COR-L47 (cell line): ENCODE measurements around the gene PTPRC.

Source experiments
- DNase-seq: peaks from one replicate; lab custom pipeline; 2025; lab: John Stamatoyannopoulos, UW

PTPRC gene

GRCh38 chr1:198620218-198620617 lies 18.6 kb upstream of the PTPRC start:
- no peak for DNase-seq

DNA sequence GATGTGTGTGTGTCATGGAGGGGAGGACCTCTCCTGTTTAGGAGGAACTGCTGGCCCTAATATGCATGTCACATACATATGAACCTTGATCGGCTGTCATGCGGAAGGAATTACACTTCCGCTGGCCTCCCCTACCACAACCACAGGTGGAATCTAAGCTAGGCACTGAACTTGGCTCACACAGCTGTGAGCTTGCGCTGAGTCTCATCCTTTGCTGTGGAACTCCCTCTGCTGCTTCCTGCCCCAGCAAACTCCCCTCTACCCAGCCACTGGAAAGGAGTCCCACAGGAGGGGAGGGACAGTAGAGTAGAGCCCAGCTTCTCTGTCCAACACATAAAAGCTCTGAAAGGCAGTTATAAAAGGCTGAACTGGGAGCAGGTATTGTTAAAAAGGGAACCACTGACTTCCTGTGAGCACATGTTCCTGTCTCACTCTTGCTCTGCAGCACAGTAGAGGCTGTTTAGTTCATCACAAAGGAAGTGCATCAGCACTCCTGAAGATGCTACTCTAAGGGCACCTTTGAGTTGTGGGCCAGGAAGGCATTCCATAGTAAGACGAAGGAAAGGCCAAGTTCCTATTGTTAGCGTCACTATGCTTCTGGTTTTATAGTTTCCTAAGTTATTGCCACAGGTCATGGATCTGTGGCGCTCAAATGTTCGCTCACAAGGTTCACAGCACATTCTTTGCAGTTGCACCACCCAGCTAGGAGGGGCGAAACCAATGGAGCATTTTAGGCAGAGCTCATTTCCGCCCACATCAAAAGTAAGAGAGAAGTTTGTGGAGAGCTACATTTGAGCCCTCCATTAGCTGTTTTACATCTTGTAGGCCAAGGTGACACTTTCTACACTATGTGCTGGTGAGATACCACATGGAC lies 17.7 kb upstream of the PTPRC start:
- DNase-seq, result no peak

GRCh38 chr1:198622001-198622400 lies 16.8 kb upstream of the PTPRC start:
- DNase-seq, result no peak

DNA sequence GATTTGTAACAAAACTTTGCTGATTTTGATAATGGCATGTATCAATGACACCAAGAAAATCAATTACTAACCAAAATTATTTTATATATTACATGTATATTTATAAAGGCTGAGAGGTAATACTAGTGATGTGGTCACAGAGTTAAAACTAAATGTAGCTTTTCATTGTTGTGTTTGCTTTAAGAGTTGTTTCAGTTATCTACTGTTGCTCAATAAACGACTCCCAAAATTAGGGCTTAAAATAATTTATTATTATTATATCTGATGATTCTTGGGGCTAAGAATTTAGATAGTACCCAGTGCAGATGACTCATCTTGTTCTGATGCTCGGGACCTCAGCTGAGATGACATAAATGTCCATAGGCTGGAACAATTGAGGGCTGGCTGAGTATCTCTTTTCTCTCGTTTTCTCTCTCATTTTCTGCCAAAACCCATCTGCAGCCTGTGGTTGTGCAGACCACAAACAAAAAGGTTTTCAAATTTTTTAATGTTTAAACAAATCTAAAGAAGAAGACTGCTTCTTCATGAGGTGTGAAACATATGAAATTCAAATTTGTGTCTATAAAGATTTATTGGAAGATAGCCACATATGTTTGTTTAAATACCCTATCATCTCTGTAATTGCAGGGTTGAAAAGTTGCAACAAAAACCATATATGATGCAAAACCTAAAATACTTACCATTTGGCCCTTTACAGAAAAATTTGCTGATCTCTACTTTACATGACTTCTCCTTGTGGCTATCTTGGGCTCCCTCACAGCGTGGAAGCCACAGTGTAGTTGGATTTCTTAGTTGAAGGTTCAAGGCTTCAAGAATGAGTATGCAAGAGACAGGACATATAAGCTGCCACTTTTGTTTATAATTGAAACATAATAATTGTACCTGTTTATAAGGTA lies 14.8 kb upstream of the PTPRC start:
- no peak for DNase-seq

DNA sequence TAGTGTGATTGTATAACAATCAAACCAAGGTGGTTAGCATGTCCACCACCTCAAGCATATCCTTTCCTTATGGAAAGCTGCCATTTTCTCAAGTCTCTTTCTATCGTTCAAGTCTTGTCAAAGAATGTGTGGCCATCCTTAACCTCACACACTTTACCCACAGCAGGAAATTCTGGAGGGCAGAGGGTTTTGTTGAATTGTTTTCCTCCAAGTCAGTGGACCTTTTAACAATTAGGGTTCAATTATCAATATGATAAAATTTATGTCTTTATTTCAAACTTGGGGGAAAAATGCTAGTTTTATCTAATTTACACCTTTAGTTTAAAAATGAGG lies 14.2 kb upstream of the PTPRC start:
- DNase-seq, result no peak

- no peak for DNase-seq
Measured at GRCh38 chr1:198627436-198628066, 11.3 kb upstream of the PTPRC start.

DNA sequence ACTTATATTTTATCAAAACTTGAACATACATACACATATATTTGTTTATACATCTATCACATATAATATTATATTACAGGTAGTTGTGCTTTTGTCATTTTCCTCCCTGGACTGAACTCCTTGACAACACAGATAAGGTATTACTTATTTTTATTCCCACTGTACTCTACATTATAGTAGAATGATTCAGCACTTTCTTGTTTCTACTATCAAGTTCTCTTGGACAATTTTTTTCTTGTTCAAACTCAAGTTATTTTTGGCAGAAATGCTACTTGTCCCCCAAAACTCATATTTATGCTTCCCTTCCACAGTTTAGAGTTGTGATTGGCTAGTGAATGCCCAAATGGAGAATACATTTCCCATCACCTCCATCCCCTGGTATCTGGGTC lies 10.8 kb upstream of the PTPRC start:
- DNase-seq, result no peak

- DNase-seq, result no peak
Measured at GRCh38 chr1:198629610-198630009, 9.2 kb upstream of the PTPRC start.

GRCh38 chr1:198630863-198631262 lies 8.0 kb upstream of the PTPRC start:
- DNase-seq, result no peak

DNA sequence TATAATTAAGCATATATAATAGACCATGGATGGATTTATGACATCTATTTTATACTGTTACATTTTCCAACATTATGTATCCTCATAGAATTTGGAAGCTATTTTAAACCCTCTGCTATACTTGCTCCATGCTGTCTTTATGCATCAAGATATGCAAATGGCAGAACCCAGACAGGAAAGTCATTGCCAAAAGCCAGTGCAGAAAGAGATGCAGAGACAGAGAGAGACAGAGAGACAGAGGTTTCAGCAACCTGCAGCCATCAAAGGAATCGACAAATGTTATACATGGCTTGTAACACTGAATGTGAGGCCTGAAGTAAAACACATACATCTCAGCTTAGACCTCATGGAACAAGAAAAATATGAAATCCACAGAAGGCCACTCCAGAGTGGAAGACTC lies 7.5 kb upstream of the PTPRC start:
- no peak for DNase-seq

DNA sequence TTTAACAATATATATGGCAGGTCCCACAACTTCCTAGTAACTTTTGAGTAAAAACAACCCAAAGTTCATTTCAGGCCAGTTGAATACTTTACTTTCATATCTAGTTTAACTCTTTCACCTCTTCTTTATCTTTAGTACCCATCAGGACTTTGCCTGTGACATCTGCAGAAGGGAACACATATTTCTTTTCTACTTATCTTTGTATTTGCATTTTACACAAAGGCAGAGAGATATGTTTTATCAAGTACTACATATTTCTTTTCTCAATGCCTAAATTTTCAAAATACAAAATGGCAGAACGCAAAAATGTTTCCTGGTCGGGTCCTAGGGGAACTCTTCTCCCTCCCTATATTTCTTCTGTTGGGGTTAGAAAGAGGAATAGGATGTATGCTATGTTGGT lies 6.8 kb upstream of the PTPRC start:
- no peak for DNase-seq

DNA sequence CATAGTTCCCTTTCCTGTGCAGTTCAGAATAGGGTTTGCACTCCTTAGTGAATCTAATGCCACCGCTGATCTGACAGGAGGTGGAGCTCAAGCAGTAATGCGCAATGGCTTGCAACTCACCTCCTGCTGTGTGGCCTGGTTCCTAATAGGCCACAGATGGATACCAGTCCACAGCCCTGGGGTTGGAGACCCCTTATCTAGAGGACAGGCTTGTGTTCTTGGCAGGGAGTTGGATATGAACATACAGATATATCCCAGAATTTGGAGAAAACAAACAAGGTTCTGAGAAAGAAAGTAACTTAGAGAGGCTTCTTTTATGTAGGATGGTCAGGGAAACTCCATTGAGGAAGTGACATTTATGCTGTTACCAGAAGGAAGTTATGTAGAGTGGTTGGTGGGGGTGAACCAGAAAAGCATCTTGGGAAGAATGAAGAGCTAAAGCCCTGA lies 5.1 kb upstream of the PTPRC start:
- no peak for DNase-seq

GRCh38 chr1:198635964-198636363 lies 2.9 kb upstream of the PTPRC start:
- DNase-seq, result no peak

- no peak for DNase-seq
Measured at GRCh38 chr1:198636391-198636790, 2.4 kb upstream of the PTPRC start.

- no peak for DNase-seq
Measured at GRCh38 chr1:198637157-198637556, 1.7 kb upstream of the PTPRC start.

DNA sequence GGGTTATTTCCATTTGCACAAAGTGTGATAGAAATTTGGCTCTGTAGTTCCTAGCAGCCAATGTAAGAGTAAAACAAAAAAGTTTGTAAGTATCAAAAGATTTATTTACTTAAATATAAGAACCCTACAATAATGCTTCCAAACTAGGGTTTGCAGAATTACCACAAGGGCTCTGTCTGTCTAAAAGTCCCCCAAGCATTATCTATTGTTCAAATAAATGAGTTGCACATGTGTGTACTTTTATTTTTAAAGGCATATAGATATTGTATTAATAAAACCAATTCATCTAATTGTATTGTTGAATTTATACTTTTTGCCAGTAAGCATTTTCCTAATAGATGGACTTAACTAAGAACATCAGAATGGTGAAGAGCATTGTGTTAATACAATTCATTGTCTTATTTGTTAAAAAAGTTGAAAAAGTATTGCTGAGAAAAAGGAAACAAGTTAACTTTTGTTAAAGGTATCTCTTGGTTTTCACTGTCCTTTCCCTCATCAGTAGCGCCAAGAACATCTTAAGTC lies 863 bp upstream of the PTPRC start:
- DNase-seq, result no peak

- DNase-seq, result no peak
Measured at GRCh38 chr1:198638441-198638840, 399 bp upstream of the PTPRC start.

DNA sequence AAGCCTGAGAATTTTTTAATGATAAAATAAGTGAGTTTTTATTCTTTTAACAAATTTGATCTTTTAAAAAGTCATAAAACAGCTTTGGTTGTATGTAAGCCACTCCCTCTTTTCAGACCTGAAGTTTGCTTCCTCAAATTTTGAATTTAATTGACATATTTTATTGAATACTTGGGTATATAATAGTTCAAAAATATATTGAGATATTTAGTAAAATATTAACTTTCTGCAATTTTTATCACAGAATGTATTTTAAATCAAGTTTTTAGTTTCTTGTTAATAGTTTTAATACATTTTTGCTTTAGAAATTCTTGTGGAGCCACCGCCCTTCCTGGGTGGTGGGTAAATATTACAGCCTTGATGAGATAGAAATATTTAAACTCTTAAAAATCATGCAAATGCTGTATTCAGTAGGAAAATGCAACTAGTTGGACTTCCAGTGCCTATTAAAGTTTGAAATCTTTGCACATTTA lies 867 bp downstream of the PTPRC start:
- DNase-seq, result no peak

DNA sequence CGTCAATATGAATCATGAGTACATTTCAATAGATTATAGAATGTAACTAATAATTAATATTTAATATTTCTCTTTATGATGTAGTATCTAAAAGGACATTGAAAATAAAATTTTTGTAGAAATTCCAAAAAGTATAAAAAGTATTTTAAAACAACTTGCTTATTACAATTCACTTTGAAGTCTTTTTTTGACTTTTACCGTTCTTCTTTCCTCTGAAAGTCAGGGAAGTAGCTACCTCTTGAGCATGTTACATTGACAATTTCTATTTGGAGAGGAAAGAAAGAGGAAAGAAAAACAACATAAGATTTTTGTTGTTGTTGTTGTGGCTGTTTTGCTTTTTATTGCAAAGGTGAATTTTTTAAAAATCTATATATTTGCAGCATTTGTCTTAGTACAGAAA lies 1.3 kb downstream of the PTPRC start:
- DNase-seq, result no peak

DNA sequence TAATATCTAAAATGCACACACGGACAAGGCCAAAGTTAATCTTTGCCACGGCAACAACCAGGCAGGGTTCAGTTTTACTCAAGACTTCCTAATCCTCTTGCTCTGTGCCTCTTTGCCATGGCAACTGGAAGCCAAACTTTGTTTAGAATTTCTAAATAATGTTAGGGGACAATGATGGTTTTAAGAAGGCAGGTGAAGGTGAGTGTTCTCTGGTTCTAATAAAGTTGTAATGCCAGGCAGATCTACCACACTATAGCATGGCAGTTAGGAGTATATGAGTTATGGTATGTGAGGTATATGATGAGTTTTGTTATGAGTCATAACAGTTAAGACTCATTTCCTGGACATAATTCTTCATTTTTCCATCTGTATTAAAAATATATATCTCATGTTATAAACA lies 2.7 kb downstream of the PTPRC start:
- DNase-seq, result no peak

GRCh38 chr1:198641966-198642668 lies 3.3 kb downstream of the PTPRC start:
- DNase-seq, result no peak

DNA sequence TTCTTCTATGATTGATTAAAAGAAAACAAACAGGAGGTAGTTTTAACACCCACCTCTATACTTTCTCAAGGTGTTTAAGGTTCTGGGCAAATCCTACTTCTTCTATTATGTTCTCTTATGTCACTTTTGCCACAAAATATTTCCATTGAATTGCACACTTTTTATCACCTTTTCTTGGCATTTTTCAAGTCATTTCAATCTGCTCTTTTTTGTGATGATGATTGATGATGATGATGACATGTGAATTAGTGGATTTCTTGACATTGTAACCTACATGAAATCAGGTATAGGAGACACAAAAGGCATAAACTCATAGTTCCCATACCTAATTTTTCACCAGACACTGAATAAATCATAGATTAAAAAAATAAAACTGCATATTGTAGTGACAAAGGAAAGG lies 4.1 kb downstream of the PTPRC start:
- no peak for DNase-seq
